ENCODE measurements around the gene PARP14.

- TF ChIP-seq CTCF (IDR thresholded peaks at IDR 0.05 in 2 of 3, conservative IDR thresholded peaks at IDR 0.05 in 1 of 3; ENCODE audit: control insufficient read depth in 2 of 3, extremely low read depth in 1 of 3, insufficient read depth in 1 of 3, low read depth in 3 of 3, low read length in 3 of 3) (no peak), BMI1 (IDR thresholded peaks at IDR 0.05; ENCODE audit: borderline replicate concordance) (no peak), SP1 (IDR thresholded peaks at IDR 0.05; ENCODE audit: low read depth, low read length) (no peak), CREB1 (IDR thresholded peaks at IDR 0.05; ENCODE audit: low read depth) (no peak), GABPA (IDR thresholded peaks at IDR 0.05; ENCODE audit: low read depth) (no peak), EP300 (IDR thresholded peaks at IDR 0.05; ENCODE audit: borderline replicate concordance in 1 of 2, control insufficient read depth in 1 of 2, low read depth in 2 of 2, low read length in 2 of 2) (no peak)
Observed at GRCh38 chr3:122727766-122728165, 47.1 kb downstream of the PARP14 start.

All from GM12878 (cell line).